PFSK-1 (cell line): ENCODE data around the gene GJC3.

ENCODE experiments used
- FOXP2 ChIP-seq: optimal IDR thresholded peaks from 2 replicates; pipeline ENCODE3; 2011; ENCODE audit warnings: borderline replicate concordance, control low read depth, inconsistent platforms; ENCODE audit not compliant: insufficient read depth; ENCODE audit errors: extremely low read length, extremely low read depth
- POLR2AphosphoS5 ChIP-seq: IDR thresholded peaks from 2 replicates; pipeline ENCODE4 v1.6.1; 2012; ENCODE audit warnings: low read depth, mild to moderate bottlenecking, control low read depth, low read length, moderate library complexity
- REST ChIP-seq, 2 experiments: IDR thresholded peaks; 2 replicates each; pipeline versions ENCODE4 v1.6.1 to v1.8.0; 2011 to 2012; ENCODE audit warnings: low read depth in 2 of 2, low read length in 2 of 2, control low read depth in 1 of 2, inconsistent platforms in 1 of 2, mild to moderate bottlenecking in 1 of 2, moderate library complexity in 1 of 2; ENCODE audit not compliant: insufficient read depth in 1 of 2
- SIN3A ChIP-seq: IDR thresholded peaks from 2 replicates; pipeline ENCODE4 v1.6.1; 2012; ENCODE audit warnings: mild to moderate bottlenecking, low read length, moderate library complexity, borderline replicate concordance; ENCODE audit not compliant: insufficient read depth
- TAF1 ChIP-seq: IDR thresholded peaks from 2 replicates; pipeline ENCODE4 v1.6.1; 2012; ENCODE audit warnings: low read length, control low read depth, borderline replicate concordance; ENCODE audit not compliant: insufficient read depth

The GJC3 gene

GRCh38 chr7:99938296-99938695, 8.9 kb upstream of the GJC3 start:
- no peak for TF ChIP-seq REST (IDR thresholded peaks at IDR 0.05; ENCODE audit: insufficient read depth in 1 of 2, low read depth in 2 of 2, low read length in 2 of 2)
- TF ChIP-seq POLR2AphosphoS5: no peak
- no peak for TF ChIP-seq TAF1
- TF ChIP-seq FOXP2: no peak
- no peak for TF ChIP-seq SIN3A

GRCh38 chr7:99930376-99930775, 956 bp upstream of the GJC3 start:
- TF ChIP-seq POLR2AphosphoS5: no peak
- TF ChIP-seq REST (IDR thresholded peaks at IDR 0.05; ENCODE audit: insufficient read depth in 1 of 2, low read depth in 2 of 2, low read length in 2 of 2): no peak
- no peak for TF ChIP-seq SIN3A
- TF ChIP-seq FOXP2: no peak
- no peak for TF ChIP-seq TAF1

GRCh38 chr7:99929730-99930053, 272 bp upstream of the GJC3 start:
- TF ChIP-seq TAF1: no peak
- no peak for TF ChIP-seq FOXP2
- no peak for TF ChIP-seq REST (IDR thresholded peaks at IDR 0.05; ENCODE audit: insufficient read depth in 1 of 2, low read depth in 2 of 2, low read length in 2 of 2)
- TF ChIP-seq POLR2AphosphoS5: no peak
- no peak for TF ChIP-seq SIN3A

GRCh38 chr7:99928188-99928587, 1.2 kb downstream of the GJC3 start:
- TF ChIP-seq TAF1 (no peak), POLR2AphosphoS5 (no peak), FOXP2 (no peak), REST (IDR thresholded peaks at IDR 0.05; ENCODE audit: insufficient read depth in 1 of 2, low read depth in 2 of 2, low read length in 2 of 2) (no peak), SIN3A (no peak)

GRCh38 chr7:99927536-99927935, 1.9 kb downstream of the GJC3 start:
- TF ChIP-seq TAF1 (no peak), FOXP2 (no peak), POLR2AphosphoS5 (no peak), REST (IDR thresholded peaks at IDR 0.05; ENCODE audit: insufficient read depth in 1 of 2, low read depth in 2 of 2, low read length in 2 of 2) (no peak), SIN3A (no peak)
